Ovary (tissue), 3 donors: Measurements from ENCODE around the gene FKBP8.

Experiments used
- EP300 ChIP-seq: sonication (generic); formaldehyde crosslinking; IDR thresholded peaks from one replicate; pipeline ENCODE4 v1.6.1; 2017; ENCODE audit warnings: antibody characterized with exemption
- POLR2A ChIP-seq: fragments of 450-650 bp; IDR thresholded peaks from one replicate; pipeline ENCODE4 v1.6.1; 2017; ENCODE audit warnings: antibody characterized with exemption, mild to moderate bottlenecking, moderate library complexity
- TF ChIP-seq, protein P1 (sequence below), 3 donors: fragments of 450-650 bp in 2 of 3; fragments of 200-600 bp in 1 of 3; IDR thresholded peaks; one replicate each; pipeline versions ENCODE4 v1.5.1 to v1.8.0; 2016 to 2022; ENCODE audit warnings: antibody characterized with exemption in 3 of 3, mild to moderate bottlenecking in 1 of 3
- donor health status: DM: no; HTN: no; CAD: no.

DNA sequence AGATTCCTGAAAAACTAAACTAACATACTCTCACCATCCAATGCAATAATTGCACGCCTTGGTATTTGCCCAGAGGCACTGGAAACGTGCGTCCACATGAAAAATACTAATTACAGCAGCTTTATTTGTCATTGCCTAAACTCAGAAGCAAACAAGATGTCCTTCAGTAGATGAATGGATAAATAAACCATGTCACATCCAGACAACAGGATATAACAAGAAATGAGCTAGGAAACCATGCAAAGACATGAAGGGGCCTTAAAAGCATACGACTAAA lies 46.5 kb downstream of the FKBP8 start:
- TF ChIP-seq, protein P1, sequence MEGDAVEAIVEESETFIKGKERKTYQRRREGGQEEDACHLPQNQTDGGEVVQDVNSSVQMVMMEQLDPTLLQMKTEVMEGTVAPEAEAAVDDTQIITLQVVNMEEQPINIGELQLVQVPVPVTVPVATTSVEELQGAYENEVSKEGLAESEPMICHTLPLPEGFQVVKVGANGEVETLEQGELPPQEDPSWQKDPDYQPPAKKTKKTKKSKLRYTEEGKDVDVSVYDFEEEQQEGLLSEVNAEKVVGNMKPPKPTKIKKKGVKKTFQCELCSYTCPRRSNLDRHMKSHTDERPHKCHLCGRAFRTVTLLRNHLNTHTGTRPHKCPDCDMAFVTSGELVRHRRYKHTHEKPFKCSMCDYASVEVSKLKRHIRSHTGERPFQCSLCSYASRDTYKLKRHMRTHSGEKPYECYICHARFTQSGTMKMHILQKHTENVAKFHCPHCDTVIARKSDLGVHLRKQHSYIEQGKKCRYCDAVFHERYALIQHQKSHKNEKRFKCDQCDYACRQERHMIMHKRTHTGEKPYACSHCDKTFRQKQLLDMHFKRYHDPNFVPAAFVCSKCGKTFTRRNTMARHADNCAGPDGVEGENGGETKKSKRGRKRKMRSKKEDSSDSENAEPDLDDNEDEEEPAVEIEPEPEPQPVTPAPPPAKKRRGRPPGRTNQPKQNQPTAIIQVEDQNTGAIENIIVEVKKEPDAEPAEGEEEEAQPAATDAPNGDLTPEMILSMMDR (IDR thresholded peaks at IDR 0.05): no peak
- TF ChIP-seq POLR2A (no peak), EP300 (no peak)
